OCI-LY7 (cell line): ENCODE results near the gene PSMC1. TPM values are rescaled to one million over a fixed set of nuclear protein-coding genes. Genes with fewer than 3 reads are reported as not detected.
"Not testable (repeated sequence)": the region's sequence is repeated elsewhere in the genome, so short reads cannot be mapped to it uniquely, and the experiment has no call there.

ENCODE experiments used
- BruUV-seq: library from RNA; stranded (reverse); fragments of 400-500 nt; replicated peaks from 2 replicates; lab custom pipeline; 2021; lab: Mats Ljungman, UMichigan
- CTCF ChIA-PET: fragments of 300-600 bp; sonication (Branson Sonifier 250); formaldehyde crosslinking; loops from one replicate; lab custom pipeline; 2022; ENCODE audit warnings: antibody characterized with exemption; ENCODE audit not compliant: unreplicated experiment; lab: Charles Lee
- POLR2A ChIA-PET: fragments of 300-600 bp; sonication (Branson Sonifier 250); formaldehyde crosslinking; loops from one replicate; lab custom pipeline; 2022; ENCODE audit warnings: antibody characterized with exemption; lab: Charles Lee
- DNase-seq: peaks from one replicate; pipeline ENCODE4 v3.0.0-alpha.2; 2015; ENCODE audit warnings: low spot score
- H2AFZ ChIP-seq: fragments of 200-600 bp; sonication (generic), shearing (Covaris generic); 2 replicates; pipeline ENCODE4 v1.6.1; 2014; ENCODE audit warnings: mild to moderate bottlenecking, antibody characterized with exemption, low read length, moderate library complexity
- H3K27ac ChIP-seq: fragments of 200-600 bp; sonication (generic); 2 replicates; pipeline ENCODE4 v1.5.1; 2014; ENCODE audit warnings: mixed run types, low read depth, mild to moderate bottlenecking, moderate library complexity, low read length, inconsistent platforms; ENCODE audit not compliant: poor library complexity, severe bottlenecking
- H3K36me3 ChIP-seq: fragments of 200-600 bp; sonication (generic); 2 replicates; pipeline ENCODE4 v1.6.1; 2014; ENCODE audit warnings: mild to moderate bottlenecking, antibody characterized with exemption, low read length, moderate library complexity, mixed read lengths; ENCODE audit not compliant: insufficient read depth
- H3K4me1 ChIP-seq: fragments of 200-600 bp; sonication (generic); 2 replicates; pipeline ENCODE4 v1.5.1; 2014; ENCODE audit warnings: mild to moderate bottlenecking, low read length; ENCODE audit not compliant: insufficient read depth, poor library complexity, severe bottlenecking
- H3K4me2 ChIP-seq: fragments of 200-600 bp; sonication (generic); 2 replicates; pipeline ENCODE4 v1.6.1; 2014; ENCODE audit warnings: mild to moderate bottlenecking, low read length
- H3K4me3 ChIP-seq: fragments of 200-600 bp; sonication (generic); 2 replicates; pipeline ENCODE4 v1.5.1; 2014; ENCODE audit warnings: mild to moderate bottlenecking, low read depth, low read length; ENCODE audit not compliant: poor library complexity, severe bottlenecking
- H3K79me2 ChIP-seq: fragments of 200-600 bp; sonication (generic); 2 replicates; pipeline ENCODE4 v1.6.1; 2016; ENCODE audit warnings: low read depth, mild to moderate bottlenecking, low read length, moderate library complexity, mixed read lengths; ENCODE audit not compliant: insufficient read depth
- H3K9me2 ChIP-seq: fragments of 200-600 bp; sonication (generic); 2 replicates; pipeline ENCODE4 v1.6.1; 2016; ENCODE audit warnings: mild to moderate bottlenecking, low read length, mixed read lengths; ENCODE audit not compliant: insufficient read depth
- H3K9me3 ChIP-seq: fragments of 200-600 bp; sonication (generic); 2 replicates; pipeline ENCODE4 v1.6.1; 2014; ENCODE audit warnings: mild to moderate bottlenecking, mixed run types, low read length, mixed read lengths
- H4K20me1 ChIP-seq: fragments of 200-600 bp; sonication (generic); 2 replicates; pipeline ENCODE4 v1.6.1; 2014; ENCODE audit warnings: mild to moderate bottlenecking, antibody characterized with exemption, low read length, moderate library complexity, mixed read lengths; ENCODE audit not compliant: insufficient read depth
- EZH2phosphoT487 ChIP-seq: fragments of 200-600 bp; sonication (generic); IDR thresholded peaks from 2 replicates; pipeline ENCODE4 v1.6.1; 2018; ENCODE audit warnings: low read depth, borderline replicate concordance, mild to moderate bottlenecking, mixed run types, antibody characterized with exemption, low read length, moderate library complexity, mixed read lengths
- intact Hi-C: fragments of 100-400 bp; cut with micrococcal nuclease; formaldehyde crosslinking; loops from one replicate; pipeline ENCODE4 v1.10.0; 2022; ENCODE audit not compliant: unreplicated experiment
- total RNA-seq, 2 experiments: library from RNA; depleted of rRNA in 1 of 2; stranded (reverse); fragments of >200 nt in 1 of 2; shearing (Covaris generic) in 1 of 2; gene quantifications; 2 replicates each; pipeline ENCODE4 v1.2.3, GENCODE V29; 2014 to 2022
- TF ChIP-seq, protein P1 (sequence below): fragments of 200-600 bp; sonication (generic); conservative IDR thresholded peaks from 2 replicates; pipeline ENCODE4 v1.5.1; 2014; ENCODE audit warnings: mild to moderate bottlenecking, antibody characterized with exemption, low read length, moderate library complexity, mixed read lengths

PSMC1 gene
- total RNA-seq, 2 experiments from 2014 or later: 92.7 to 100 TPM

GRCh38 chr14:90228478-90228877, 27.9 kb upstream of the PSMC1 start:
- Histone ChIP-seq H2AFZ (no peak overlapping the region), H3K79me2 (no peaks in the 10 kb centered on the region), H3K9me3 (0 out of 2 replicates have a peak, but pooled peaks cover under 1% of the 10 kb centered on the region), H4K20me1 (no peaks in the 10 kb centered on the region), H3K36me3 (no peaks in the 10 kb centered on the region), H3K4me1 (no peaks in the 10 kb centered on the region), H3K4me2 (no peak overlapping the region), H3K4me3 (no peak overlapping the region), H3K27ac (no peak overlapping the region), H3K9me2 (no peaks in the 10 kb centered on the region)
- ChIA-PET CTCF (no interaction called here), POLR2A (interaction anchor here (0.6 kb wide), 1 partner anchor 8 kb away, joined by 5 read pairs; no protein-coding TSS in a partner anchor)
- intact Hi-C loops: no loop called here
- TF ChIP-seq, protein P1, sequence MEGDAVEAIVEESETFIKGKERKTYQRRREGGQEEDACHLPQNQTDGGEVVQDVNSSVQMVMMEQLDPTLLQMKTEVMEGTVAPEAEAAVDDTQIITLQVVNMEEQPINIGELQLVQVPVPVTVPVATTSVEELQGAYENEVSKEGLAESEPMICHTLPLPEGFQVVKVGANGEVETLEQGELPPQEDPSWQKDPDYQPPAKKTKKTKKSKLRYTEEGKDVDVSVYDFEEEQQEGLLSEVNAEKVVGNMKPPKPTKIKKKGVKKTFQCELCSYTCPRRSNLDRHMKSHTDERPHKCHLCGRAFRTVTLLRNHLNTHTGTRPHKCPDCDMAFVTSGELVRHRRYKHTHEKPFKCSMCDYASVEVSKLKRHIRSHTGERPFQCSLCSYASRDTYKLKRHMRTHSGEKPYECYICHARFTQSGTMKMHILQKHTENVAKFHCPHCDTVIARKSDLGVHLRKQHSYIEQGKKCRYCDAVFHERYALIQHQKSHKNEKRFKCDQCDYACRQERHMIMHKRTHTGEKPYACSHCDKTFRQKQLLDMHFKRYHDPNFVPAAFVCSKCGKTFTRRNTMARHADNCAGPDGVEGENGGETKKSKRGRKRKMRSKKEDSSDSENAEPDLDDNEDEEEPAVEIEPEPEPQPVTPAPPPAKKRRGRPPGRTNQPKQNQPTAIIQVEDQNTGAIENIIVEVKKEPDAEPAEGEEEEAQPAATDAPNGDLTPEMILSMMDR: no peak
- no peak for TF ChIP-seq EZH2phosphoT487
- BruUV-seq: no TSS peak
- no peak for DNase-seq

DNA sequence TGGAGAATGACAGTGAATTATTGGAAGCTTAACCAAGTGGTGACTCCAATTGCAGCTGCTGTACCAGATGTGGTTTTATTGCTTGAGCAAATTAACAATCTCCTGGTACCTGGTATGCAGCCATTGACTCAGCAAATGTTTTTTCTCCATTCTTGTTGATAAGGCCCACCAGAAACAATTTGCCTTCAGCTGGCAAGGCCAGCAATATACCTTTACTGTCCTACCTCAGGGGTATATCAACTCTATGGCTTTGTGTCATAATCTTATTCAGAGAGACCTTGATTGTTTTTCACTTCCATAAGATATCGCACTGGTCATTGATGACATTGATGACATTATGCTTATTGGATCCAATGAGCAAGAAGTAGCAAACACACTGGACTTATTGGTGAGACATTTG, 26.4 kb upstream of the PSMC1 start:
- POLR2A ChIA-PET: not testable (repeated sequence)

GRCh38 chr14:90235179-90235976, 21.0 kb upstream of the PSMC1 start:
- Histone ChIP-seq H3K27ac (no peak overlapping the region), H3K9me2 (no peaks in the 10 kb centered on the region), H2AFZ (peak overlapping the region; percentile 71; the same call in 1 of the 2 replicates), H3K4me2 (peak overlapping the region; percentile 43), H3K79me2 (no peaks in the 10 kb centered on the region), H3K9me3 (peaks cover 19% of the 10 kb centered on the region), H3K4me3 (peak overlapping the region; percentile 30), H3K36me3 (no peaks in the 10 kb centered on the region), H3K4me1 (peaks cover 4% of the 10 kb centered on the region), H4K20me1 (no peaks in the 10 kb centered on the region)
- peak; percentile 70 for DNase-seq
- BruUV-seq: no TSS peak
- CTCF ChIA-PET: interaction anchor here (0.5 kb wide), 1 partner anchor 40 kb away, joined by 4 read pairs; no protein-coding TSS in a partner anchor
- POLR2A ChIA-PET: interaction anchor here (0.6 to 1.1 kb wide), 3 partner anchors 29 to 111 kb away, joined by 3 to 4 read pairs (median 4); partner anchors contain the start of gene NRDE2
- intact Hi-C loops: loop anchor here (1.0 to 5.0 kb wide), 3 partner anchors 262 to 1208 kb away; no protein-coding TSS in a partner anchor
- TF ChIP-seq EZH2phosphoT487: no peak
- TF ChIP-seq, protein P1: peak; percentile 93

More for the DNA sequence above, 26.4 kb upstream of the PSMC1 start:
- H3K9me3 ChIP-seq, H3K79me2 ChIP-seq, H3K36me3 ChIP-seq, H3K9me2 ChIP-seq, H3K4me3 ChIP-seq, intact Hi-C loops, H3K4me1 ChIP-seq, H2AFZ ChIP-seq, BruUV-seq, DNase-seq, H3K27ac ChIP-seq, CTCF ChIA-PET, H4K20me1 ChIP-seq, H3K4me2 ChIP-seq: not testable (repeated sequence)
